Upper lobe of left lung (tissue), 4 donors: ENCODE data around the gene GPX1.

ENCODE experiments used
- CTCF ChIP-seq, 6 experiments: fragments of 450-650 bp in 4 of 6; fragments of 200-600 bp in 2 of 6; sonication (generic) in 2 of 6; IDR thresholded peaks; one replicate each; pipeline ENCODE4 v1.5.1; 2016 to 2019; ENCODE audit warnings: antibody characterized with exemption in 6 of 6
- EP300 ChIP-seq, 4 donors: sonication (generic); formaldehyde crosslinking; IDR thresholded peaks; one replicate each; pipeline ENCODE4 v1.5.1; 2017; ENCODE audit warnings: antibody characterized with exemption in 4 of 4, control low read depth in 2 of 4
- POLR2A ChIP-seq, 4 donors: fragments of 450-650 bp; IDR thresholded peaks; one replicate each; pipeline ENCODE4 v1.5.1; 2016 to 2017; ENCODE audit warnings: antibody characterized with exemption in 4 of 4, mild to moderate bottlenecking in 2 of 4
- POLR2AphosphoS5 ChIP-seq, 2 donors: sonication (generic); formaldehyde crosslinking; IDR thresholded peaks; one replicate each; pipeline ENCODE4 v1.5.1; 2017; ENCODE audit warnings: antibody characterized with exemption in 2 of 2

GRCh38 chr3:49324768-49325167 is 33.4 kb downstream of the GPX1 start:
- TF ChIP-seq CTCF (IDR thresholded peaks at IDR 0.05) (no peak), POLR2A (IDR thresholded peaks at IDR 0.05) (no peak), POLR2AphosphoS5 (IDR thresholded peaks at IDR 0.05) (no peak), EP300 (IDR thresholded peaks at IDR 0.05) (no peak)
